Endodermal cell (in vitro differentiated cells): Measurements from ENCODE around the gene FRMD3. TPM values are rescaled to one million over a fixed set of nuclear protein-coding genes. Genes with fewer than 3 reads are reported as not detected.

Experiments used
- DNase-seq: peaks from one replicate; pipeline ENCODE4 v3.0.0-alpha.2; 2017
- H3K27ac ChIP-seq: 2 replicates; pipeline ENCODE4 v1.5.1; 2013; ENCODE audit warnings: mild to moderate bottlenecking, low read depth, low read length, moderate library complexity
- H3K27me3 ChIP-seq: 2 replicates; pipeline ENCODE4 v1.6.1; 2013; ENCODE audit warnings: mild to moderate bottlenecking, low read length, moderate library complexity; ENCODE audit not compliant: insufficient read depth, control insufficient read depth, poor library complexity, severe bottlenecking
- H3K36me3 ChIP-seq: 2 replicates; pipeline ENCODE4 v1.7.0; 2013; ENCODE audit warnings: mild to moderate bottlenecking, low read length, moderate library complexity; ENCODE audit not compliant: control insufficient read depth, insufficient read depth
- H3K4me1 ChIP-seq: one replicate; pipeline ENCODE4 v1.7.0; 2013; ENCODE audit warnings: low read length; ENCODE audit not compliant: control insufficient read depth, insufficient read depth
- H3K4me3 ChIP-seq: 2 replicates; pipeline ENCODE4 v1.5.1; 2013; ENCODE audit warnings: mild to moderate bottlenecking, low read length, moderate library complexity
- H3K9ac ChIP-seq: 2 replicates; pipeline ENCODE4 v1.6.1; 2013; ENCODE audit warnings: mild to moderate bottlenecking, low read length, moderate library complexity; ENCODE audit not compliant: poor library complexity, severe bottlenecking; ENCODE audit errors: extremely low read depth
- H3K9me3 ChIP-seq: 2 replicates; pipeline ENCODE4 v1.6.1; 2013; ENCODE audit warnings: mild to moderate bottlenecking, low read length, moderate library complexity; ENCODE audit not compliant: control insufficient read depth
- H3K27ac Mint-ChIP-seq: 2 replicates; pipeline ENCODE4 v1.8.0; 2020; ENCODE audit warnings: mixed read lengths
- H3K27me3 Mint-ChIP-seq: 2 replicates; pipeline ENCODE4 v1.8.0; 2021; ENCODE audit warnings: mild to moderate bottlenecking, mixed read lengths; ENCODE audit not compliant: insufficient read depth
- H3K36me3 Mint-ChIP-seq: 2 replicates; pipeline ENCODE4 v1.8.0; 2020; ENCODE audit warnings: low read depth, mixed read lengths
- H3K4me1 Mint-ChIP-seq: 2 replicates; pipeline ENCODE4 v1.8.0; 2020; ENCODE audit warnings: mixed read lengths
- H3K4me3 Mint-ChIP-seq: 2 replicates; pipeline ENCODE4 v1.8.0; 2020; ENCODE audit warnings: mild to moderate bottlenecking, moderate library complexity, mixed read lengths
- H3K9me3 Mint-ChIP-seq: 2 replicates; pipeline ENCODE4 v1.8.0; 2020; ENCODE audit warnings: mild to moderate bottlenecking, mixed read lengths
- CTCF ChIP-seq: fragments of 200-600 bp; sonication (generic); conservative IDR thresholded peaks from 2 replicates; pipeline ENCODE4 v1.5.0; 2021; ENCODE audit warnings: antibody characterized with exemption, mild to moderate bottlenecking
- WGBS, 2 experiments: methylation state at CpG; one replicate each; pipeline versions ENCODE4 v1.1.5 to v1.1.7; 2013; ENCODE audit warnings: missing lambda C conversion rate in 2 of 2, mixed read lengths in 1 of 2; ENCODE audit not compliant: insufficient coverage in 1 of 2, insufficient read length in 1 of 2; 5-methylcytosine and 5-hydroxymethylcytosine counted together
- total RNA-seq, 2 donors: library from RNA; stranded (reverse); fragmentation: NEBNext Ultra II Directional in 1 of 2; extraction: Animal tissue kit (Norgen Biotek cat#: 25700) in 1 of 2; gene quantifications; 2 replicates in 1 of 2; 3 replicates in 1 of 2; pipeline ENCODE4 v1.2.1, GENCODE V29; 2021

FRMD3 gene
- total RNA-seq, 2 donors from 2014 or later: 0.13 to 0.35 TPM

- H3K27me3 ChIP-seq: no peaks in the 10 kb centered on the region
- no peak for TF ChIP-seq CTCF
- no peaks in the 10 kb centered on the region for H3K9me3 ChIP-seq
- H3K27ac ChIP-seq: no peak overlapping the region
- H3K27me3 Mint-ChIP-seq: no peaks in the 10 kb centered on the region
- no peak for DNase-seq
- no peak overlapping the region for H3K4me3 Mint-ChIP-seq
- no peak overlapping the region for H3K27ac Mint-ChIP-seq
- H3K9ac ChIP-seq: no peak overlapping the region
- H3K4me1 Mint-ChIP-seq: peaks cover 3% of the 10 kb centered on the region
- H3K36me3 ChIP-seq: no peaks in the 10 kb centered on the region
- H3K36me3 Mint-ChIP-seq: no peaks in the 10 kb centered on the region
- no peak overlapping the region for H3K4me3 ChIP-seq
- whole genome bisulfite sequencing, 2 experiments: 91 to 96% methylated on average over 4 of the region's 4 CpGs
- H3K9me3 Mint-ChIP-seq: peaks cover 3% of the 10 kb centered on the region
- no peaks in the 10 kb centered on the region for H3K4me1 ChIP-seq
Observed at GRCh38 chr9:83425240-83425639, 113.0 kb downstream of the FRMD3 start.

GRCh38 chr9:83424831-83425230 lies 113.4 kb downstream of the FRMD3 start:
- Histone ChIP-seq H3K27ac (no peak overlapping the region), H3K9me3 (no peaks in the 10 kb centered on the region), H3K4me1 (no peaks in the 10 kb centered on the region), H3K36me3 (no peaks in the 10 kb centered on the region), H3K9ac (no peak overlapping the region), H3K4me3 (no peak overlapping the region), H3K27me3 (no peaks in the 10 kb centered on the region)
- 94 to 96% methylated on average over 2 of the region's 2 CpGs for WGBS, 2 experiments
- Mint-ChIP-seq H3K27me3 (no peaks in the 10 kb centered on the region), H3K4me3 (no peak overlapping the region), H3K36me3 (no peaks in the 10 kb centered on the region), H3K9me3 (peaks cover 3% of the 10 kb centered on the region), H3K4me1 (peaks cover 3% of the 10 kb centered on the region), H3K27ac (no peak overlapping the region)
- DNase-seq: no peak
- no peak for TF ChIP-seq CTCF

- Mint-ChIP-seq H3K36me3 (no peaks in the 10 kb centered on the region), H3K27ac (no peak overlapping the region), H3K4me1 (peaks cover 1% of the 10 kb centered on the region), H3K4me3 (no peak overlapping the region), H3K9me3 (peaks cover 3% of the 10 kb centered on the region), H3K27me3 (no peaks in the 10 kb centered on the region)
- DNase-seq: no peak
- H3K27me3 ChIP-seq: no peaks in the 10 kb centered on the region
- H3K9me3 ChIP-seq: no peaks in the 10 kb centered on the region
- WGBS, 2 experiments: 94 to 97% methylated on average over 11 to 14 of the region's 14 CpGs
- H3K36me3 ChIP-seq: no peaks in the 10 kb centered on the region
- no peaks in the 10 kb centered on the region for H3K4me1 ChIP-seq
- no peak overlapping the region for H3K4me3 ChIP-seq
- H3K9ac ChIP-seq: no peak overlapping the region
- H3K27ac ChIP-seq: no peak overlapping the region
- TF ChIP-seq CTCF: no peak
Observed at GRCh38 chr9:83423815-83424707, 114.1 kb downstream of the FRMD3 start.
